Vagina (tissue), 2 donors: Measurements from ENCODE around the gene RPH3AL. TPM values are rescaled to one million over a fixed set of nuclear protein-coding genes. Genes with fewer than 3 reads are reported as not detected.

Source experiments
- DNase-seq, 2 donors: peaks; one replicate each; pipeline ENCODE4 v3.0.0-alpha.2; 2017; ENCODE audit errors: extremely low spot score in 2 of 2
- H3K27ac ChIP-seq: fragments of 200-600 bp; sonication (generic); one replicate; pipeline ENCODE4 v1.5.1; 2019
- H3K27me3 ChIP-seq: fragments of 200-600 bp; sonication (generic); one replicate; pipeline ENCODE4 v1.5.1; 2019
- H3K36me3 ChIP-seq, 2 donors: fragments of 200-600 bp; sonication (generic); one replicate each; pipeline ENCODE4 v1.5.1; 2017 to 2019
- H3K4me1 ChIP-seq: fragments of 200-600 bp; sonication (generic); one replicate; pipeline ENCODE4 v1.5.1; 2019
- H3K4me3 ChIP-seq, 2 donors: fragments of 200-600 bp; sonication (generic); 1 replicate in 1 of 2; 2 replicates in 1 of 2; pipeline ENCODE4 v1.5.1; 2016 to 2019
- H3K9me3 ChIP-seq: fragments of 200-600 bp; sonication (generic); one replicate; pipeline ENCODE4 v1.5.1; 2019
- CTCF ChIP-seq, 3 experiments: fragments of 450-650 bp in 2 of 3; fragments of 200-600 bp in 1 of 3; sonication (generic) in 1 of 3; IDR thresholded peaks; one replicate each; pipeline ENCODE4 v1.5.1; 2017 to 2019; ENCODE audit warnings: antibody characterized with exemption in 3 of 3, mild to moderate bottlenecking in 2 of 3, moderate library complexity in 2 of 3
- POLR2A ChIP-seq, 2 donors: fragments of 450-650 bp; IDR thresholded peaks; one replicate each; pipeline ENCODE4 v1.6.1; 2017; ENCODE audit warnings: antibody characterized with exemption in 2 of 2, mild to moderate bottlenecking in 2 of 2, moderate library complexity in 2 of 2
- POLR2AphosphoS5 ChIP-seq, 2 donors: sonication (generic); formaldehyde crosslinking; IDR thresholded peaks; one replicate each; pipeline ENCODE4 v1.9.0; 2017; ENCODE audit warnings: antibody characterized with exemption in 2 of 2, mild to moderate bottlenecking in 2 of 2, low read depth in 1 of 2; ENCODE audit not compliant: insufficient read depth in 1 of 2
- intact Hi-C: fragments of 100-400 bp; cut with DNase I; formaldehyde crosslinking; loops from one replicate; pipeline ENCODE4 v1.15.1; 2023
- total RNA-seq: library from RNA; depleted of rRNA; stranded (reverse); fragments of >200 nt; gene quantifications from one replicate; pipeline ENCODE4 v1.2.3, GENCODE V29; 2016

RPH3AL gene
- total RNA-seq, 1 donor from 2014 or later: 43.5 TPM

- no peaks in the 10 kb centered on the region for H3K36me3 ChIP-seq
- no peak for DNase-seq
- intact Hi-C loops: no loop called here
- no peak overlapping the region for H3K27ac ChIP-seq
- no peaks in the 10 kb centered on the region for H3K9me3 ChIP-seq
- H3K4me3 ChIP-seq: no peak overlapping the region
- no peak for TF ChIP-seq POLR2A (IDR thresholded peaks at IDR 0.05)
- no peak for TF ChIP-seq POLR2AphosphoS5 (IDR thresholded peaks at IDR 0.05; ENCODE audit: insufficient read depth in 1 of 2, low read depth in 1 of 2)
- no peak for TF ChIP-seq CTCF (IDR thresholded peaks at IDR 0.05)
- H3K27me3 ChIP-seq: no peaks in the 10 kb centered on the region
- no peaks in the 10 kb centered on the region for H3K4me1 ChIP-seq
Observed at GRCh38 chr17:323181-323580, 29.4 kb downstream of the RPH3AL start.

- no peak overlapping the region for H3K4me3 ChIP-seq
- no peaks in the 10 kb centered on the region for H3K36me3 ChIP-seq
- DNase-seq: no peak
- no peaks in the 10 kb centered on the region for H3K4me1 ChIP-seq
- intact Hi-C loops: no loop called here
- H3K27ac ChIP-seq: no peak overlapping the region
- H3K9me3 ChIP-seq: no peaks in the 10 kb centered on the region
- TF ChIP-seq POLR2AphosphoS5 (IDR thresholded peaks at IDR 0.05; ENCODE audit: insufficient read depth in 1 of 2, low read depth in 1 of 2): no peak
- TF ChIP-seq CTCF (IDR thresholded peaks at IDR 0.05): no peak
- no peak for TF ChIP-seq POLR2A (IDR thresholded peaks at IDR 0.05)
- H3K27me3 ChIP-seq: no peaks in the 10 kb centered on the region
Observed at GRCh38 chr17:322006-322780, 30.4 kb downstream of the RPH3AL start.

GRCh38 chr17:321386-321941, 31.1 kb downstream of the RPH3AL start:
- Histone ChIP-seq H3K9me3 (no peaks in the 10 kb centered on the region), H3K4me3 (no peak overlapping the region), H3K36me3 (no peaks in the 10 kb centered on the region), H3K27ac (no peak overlapping the region), H3K4me1 (no peaks in the 10 kb centered on the region), H3K27me3 (no peaks in the 10 kb centered on the region)
- intact Hi-C loops: no loop called here
- no peak for DNase-seq
- TF ChIP-seq POLR2A (IDR thresholded peaks at IDR 0.05) (no peak), POLR2AphosphoS5 (IDR thresholded peaks at IDR 0.05; ENCODE audit: insufficient read depth in 1 of 2, low read depth in 1 of 2) (no peak), CTCF (IDR thresholded peaks at IDR 0.05) (no peak)

- H3K4me3 ChIP-seq: no peak overlapping the region
- no peak for DNase-seq
Observed at GRCh38 chr17:320809-321385, 31.7 kb downstream of the RPH3AL start.

GRCh38 chr17:320139-320538, 32.5 kb downstream of the RPH3AL start:
- no peak for TF ChIP-seq CTCF (IDR thresholded peaks at IDR 0.05)
- TF ChIP-seq POLR2A (IDR thresholded peaks at IDR 0.05): no peak
- TF ChIP-seq POLR2AphosphoS5 (IDR thresholded peaks at IDR 0.05; ENCODE audit: insufficient read depth in 1 of 2, low read depth in 1 of 2): no peak
- H3K36me3 ChIP-seq: no peaks in the 10 kb centered on the region
- H3K27ac ChIP-seq: no peak overlapping the region
- no peaks in the 10 kb centered on the region for H3K9me3 ChIP-seq
- no peaks in the 10 kb centered on the region for H3K4me1 ChIP-seq
- no peak overlapping the region for H3K4me3 ChIP-seq
- intact Hi-C loops: no loop called here
- no peaks in the 10 kb centered on the region for H3K27me3 ChIP-seq
- DNase-seq: no peak

More at GRCh38 chr17:320809-321385, 31.7 kb downstream of the RPH3AL start:
- H3K36me3 ChIP-seq: no peaks in the 10 kb centered on the region
- TF ChIP-seq POLR2A (IDR thresholded peaks at IDR 0.05) (no peak), POLR2AphosphoS5 (IDR thresholded peaks at IDR 0.05; ENCODE audit: insufficient read depth in 1 of 2, low read depth in 1 of 2) (no peak)
- H3K27ac ChIP-seq: no peak overlapping the region
- intact Hi-C loops: no loop called here
- no peaks in the 10 kb centered on the region for H3K9me3 ChIP-seq
- no peaks in the 10 kb centered on the region for H3K4me1 ChIP-seq
- H3K27me3 ChIP-seq: no peaks in the 10 kb centered on the region
